Activated CD8-positive, alpha-beta memory T cell treated with anti-CD3 and anti-CD28 coated beads for 48 hours (primary cell): Measurements from ENCODE around the gene COG5.
"Not testable (repeated sequence)": the region's sequence is repeated elsewhere in the genome, so short reads cannot be mapped to it uniquely, and the experiment has no call there.

ENCODE experiments used
- DNase-seq, 3 experiments: peaks; one replicate each; pipeline ENCODE4 v3.0.0-alpha.2; 2020; ENCODE audit warnings: low read depth in 2 of 3, low spot score in 2 of 3

COG5 gene

GRCh38 chr7:107580716-107581383 lies 17.1 kb upstream of the COG5 start:
- DNase-seq, result no peak

- DNase-seq, result peak; percentile 33 to 64 (median 56)
Measured at GRCh38 chr7:107579885-107580715, 16.4 kb upstream of the COG5 start, which contains the start of gene BCAP29. Gene BCAP29, plus strand, starts transcription at chr7:107580246. Its CDS starts 527 bp downstream, at chr7:107580773.

GRCh38 chr7:107579554-107579884 lies 15.8 kb upstream of the COG5 start:
- no peak for DNase-seq

GRCh38 chr7:107573537-107573936 lies 9.8 kb upstream of the COG5 start:
- DNase-seq, result no peak

GRCh38 chr7:107570298-107570697 lies 6.6 kb upstream of the COG5 start:
- DNase-seq, result no peak

- no peak for DNase-seq
Measured at GRCh38 chr7:107564553-107565298, 1.0 kb upstream of the COG5 start.

GRCh38 chr7:107563081-107563774 lies 492 bp downstream of the COG5 start:
- DNase-seq, result peak in 1 of 3 experiments; percentile 1

- no peak for DNase-seq
Measured at GRCh38 chr7:107560898-107561516, 2.7 kb downstream of the COG5 start.

GRCh38 chr7:107559864-107560263 lies 3.9 kb downstream of the COG5 start:
- DNase-seq, result no peak

GRCh38 chr7:107555893-107556292 lies 7.8 kb downstream of the COG5 start:
- no peak for DNase-seq

GRCh38 chr7:107551936-107552335 lies 11.8 kb downstream of the COG5 start:
- DNase-seq, result no peak

- no peak for DNase-seq
Measured at GRCh38 chr7:107544848-107545591, 18.7 kb downstream of the COG5 start.

GRCh38 chr7:107543338-107543993 lies 20.3 kb downstream of the COG5 start:
- no peak for DNase-seq

- no peak for DNase-seq
Measured at GRCh38 chr7:107538001-107538400, 25.7 kb downstream of the COG5 start.

GRCh38 chr7:107537228-107537627 lies 26.5 kb downstream of the COG5 start:
- DNase-seq, result not testable (repeated sequence)

- no peak for DNase-seq
Measured at GRCh38 chr7:107534139-107534538, 29.6 kb downstream of the COG5 start.

GRCh38 chr7:107530751-107531150 lies 33.0 kb downstream of the COG5 start:
- DNase-seq, result no peak

GRCh38 chr7:107528461-107528860 lies 35.3 kb downstream of the COG5 start:
- no peak for DNase-seq

- DNase-seq, result no peak
Measured at GRCh38 chr7:107527196-107527595, 36.5 kb downstream of the COG5 start.

GRCh38 chr7:107526672-107527071 lies 37.0 kb downstream of the COG5 start:
- no peak for DNase-seq
